Measurements from ENCODE around the gene CLDN11.

The CLDN11 gene
- total RNA-seq: 0 to 0.36 reads per million in 2 experiments

- no peak for DNase-seq (ENCODE audit: low read depth)
Observed at GRCh38 chr3:170418422-170419398, at the start of gene CLDN11. CLDN11 (plus strand) TSS chr3:170418868; CDS start chr3:170419067, 199 bp downstream.

DNA sequence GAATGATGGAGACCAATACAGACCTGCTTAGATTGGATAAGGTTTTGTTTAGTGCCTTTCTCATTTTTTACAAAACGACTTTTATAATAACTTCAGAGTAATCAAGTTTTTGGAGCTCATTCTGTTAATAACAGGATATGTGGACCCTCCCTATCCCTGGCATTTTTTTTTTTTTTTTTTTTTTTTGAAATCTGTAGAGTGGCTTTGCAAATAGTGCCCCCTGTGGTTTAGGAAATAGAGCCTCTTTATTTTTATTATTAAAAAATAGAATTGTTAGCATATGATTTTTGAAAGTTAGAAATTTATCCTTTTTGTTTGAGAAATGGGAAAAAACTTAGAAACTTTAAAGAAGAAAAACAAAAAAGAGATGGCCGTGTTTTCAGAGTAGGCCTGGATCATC lies 49.7 kb upstream of the CLDN11 start:
- no peak for DNase-seq (ENCODE audit: low read depth)

GRCh38 chr3:170372190-170372879 lies 46.3 kb upstream of the CLDN11 start:
- no peak for DNase-seq (ENCODE audit: low read depth)

- no peak for DNase-seq (ENCODE audit: low read depth)
Observed at GRCh38 chr3:170383567-170383966, 35.1 kb upstream of the CLDN11 start.

GRCh38 chr3:170386468-170386867 lies 32.2 kb upstream of the CLDN11 start:
- DNase-seq (ENCODE audit: low read depth): no peak

DNA sequence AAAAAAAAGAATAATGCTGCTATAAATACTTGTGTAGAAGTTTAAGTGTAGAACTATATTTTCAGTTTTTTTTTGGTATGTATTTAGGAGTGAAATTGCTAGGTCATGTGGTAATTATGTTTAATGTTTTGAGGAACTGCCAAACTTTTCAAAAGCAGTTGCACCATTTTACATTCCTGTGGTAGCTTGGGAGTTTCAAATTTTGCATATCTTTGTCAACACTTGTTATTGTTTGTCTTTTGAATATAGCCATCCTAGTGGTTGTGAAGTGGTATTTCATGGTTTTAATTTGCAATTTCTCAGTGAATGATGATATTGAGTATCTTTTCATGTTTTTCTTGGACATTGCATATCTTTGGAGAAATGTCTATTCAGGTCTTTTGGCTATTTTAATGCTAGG lies 30.7 kb upstream of the CLDN11 start:
- DNase-seq (ENCODE audit: low read depth): no peak

- no peak for DNase-seq (ENCODE audit: low read depth)
Observed at GRCh38 chr3:170391108-170391507, 27.6 kb upstream of the CLDN11 start.

- DNase-seq (ENCODE audit: low read depth): no peak
Observed at GRCh38 chr3:170397685-170398084, 21.0 kb upstream of the CLDN11 start.

DNA sequence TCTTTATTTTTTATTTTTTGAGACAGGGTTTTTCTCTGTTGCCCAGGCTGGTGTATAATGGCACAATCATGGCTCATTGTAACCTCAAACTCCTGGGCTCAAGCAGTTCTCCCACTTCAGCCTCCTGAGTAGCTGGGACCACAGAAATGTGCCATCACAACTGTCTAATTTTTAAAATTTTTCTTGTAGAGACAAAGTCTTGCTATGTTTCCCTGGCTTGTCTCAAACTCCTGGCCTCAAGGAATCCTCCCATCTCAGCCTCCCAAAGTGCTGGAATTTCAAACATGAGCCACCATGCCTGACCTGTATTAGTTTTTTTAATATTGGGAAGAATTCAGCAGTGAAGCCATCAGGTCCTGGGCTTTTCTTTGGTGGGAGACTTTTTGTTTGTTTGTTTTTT lies 13.6 kb upstream of the CLDN11 start:
- no peak for DNase-seq (ENCODE audit: low read depth)

DNA sequence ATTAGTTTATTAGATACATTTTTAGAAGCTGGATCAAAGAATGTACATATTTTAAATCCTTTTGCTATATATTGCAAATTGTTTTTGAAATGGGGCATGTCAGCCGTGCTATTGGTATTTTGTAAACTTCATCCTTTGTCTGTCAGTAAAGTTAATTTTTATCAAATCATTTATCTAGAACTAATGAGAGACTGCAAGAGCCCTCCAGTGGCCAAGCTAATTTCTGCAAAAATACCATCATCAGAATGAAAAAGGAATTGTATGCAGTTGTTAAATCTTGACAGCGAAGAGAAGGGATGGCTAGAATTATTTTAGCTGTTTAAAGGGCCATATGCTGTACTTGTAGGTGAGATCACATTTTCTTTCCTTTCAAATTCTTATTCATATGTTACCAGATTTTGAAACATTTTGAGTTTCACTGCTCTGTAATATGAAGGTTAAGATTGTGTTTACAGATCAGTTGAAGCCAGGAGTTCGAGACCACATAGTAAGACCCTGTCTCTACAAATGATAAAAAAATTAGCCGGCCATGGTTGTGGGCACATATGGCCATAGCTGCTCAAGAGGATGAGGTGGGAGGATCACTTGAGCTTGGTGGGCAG lies 8.1 kb upstream of the CLDN11 start:
- DNase-seq (ENCODE audit: low read depth): no peak

- no peak for DNase-seq (ENCODE audit: low read depth)
Observed at GRCh38 chr3:170413291-170413690, 5.4 kb upstream of the CLDN11 start.

GRCh38 chr3:170414202-170414663 lies 4.4 kb upstream of the CLDN11 start:
- no peak for DNase-seq (ENCODE audit: low read depth)

- DNase-seq (ENCODE audit: low read depth): no peak
Observed at GRCh38 chr3:170417090-170417489, 1.6 kb upstream of the CLDN11 start.

- no peak for DNase-seq (ENCODE audit: low read depth)
Observed at GRCh38 chr3:170419557-170420087, 954 bp downstream of the CLDN11 start.

DNA sequence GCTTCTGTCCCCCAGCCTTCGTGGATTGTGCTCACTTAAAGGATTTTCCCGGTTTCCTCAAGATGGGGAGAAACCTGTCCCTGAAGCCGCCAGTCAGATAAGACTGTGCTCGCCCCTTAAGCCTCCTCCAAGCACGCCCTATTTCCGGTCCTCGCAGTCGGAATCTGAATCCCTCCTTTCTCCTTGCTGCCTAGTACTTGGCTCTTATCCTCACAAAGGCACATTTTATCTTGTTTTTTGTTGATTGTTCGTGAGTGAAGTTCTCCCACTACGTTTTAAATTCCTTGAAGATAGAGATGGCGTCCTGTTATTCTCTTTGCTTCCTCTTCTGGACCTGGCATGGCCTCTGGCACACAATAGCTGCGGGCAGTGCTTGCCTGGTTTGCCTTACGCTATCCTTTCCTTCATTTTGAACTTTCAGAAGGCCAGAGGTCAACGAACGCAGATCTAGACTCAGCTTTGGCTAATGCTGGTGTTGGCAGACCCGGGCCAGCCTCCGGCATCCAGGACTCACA lies 1.7 kb downstream of the CLDN11 start:
- DNase-seq (ENCODE audit: low read depth): no peak

- no peak for DNase-seq (ENCODE audit: low read depth)
Observed at GRCh38 chr3:170421111-170421641, 2.5 kb downstream of the CLDN11 start.

DNA sequence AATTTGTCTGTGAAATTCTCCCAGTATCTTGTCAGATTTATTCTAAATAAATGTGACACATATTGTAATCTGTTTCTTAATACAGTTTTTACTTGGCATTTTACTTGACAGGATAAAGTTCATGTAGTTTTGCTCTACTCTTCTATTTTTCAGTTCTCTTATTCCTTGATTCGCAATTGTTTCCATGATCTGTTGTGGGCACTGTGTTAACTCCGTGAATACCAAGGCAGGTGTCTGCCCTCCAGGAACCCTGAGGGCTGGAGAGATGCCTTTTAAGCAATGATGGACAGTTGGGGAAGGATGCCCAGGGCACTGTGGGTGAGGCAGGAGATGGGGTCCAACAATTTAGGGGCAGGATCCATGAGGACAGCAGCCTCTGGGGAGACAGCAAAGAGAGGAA lies 3.1 kb downstream of the CLDN11 start:
- no peak for DNase-seq (ENCODE audit: low read depth)

DNA sequence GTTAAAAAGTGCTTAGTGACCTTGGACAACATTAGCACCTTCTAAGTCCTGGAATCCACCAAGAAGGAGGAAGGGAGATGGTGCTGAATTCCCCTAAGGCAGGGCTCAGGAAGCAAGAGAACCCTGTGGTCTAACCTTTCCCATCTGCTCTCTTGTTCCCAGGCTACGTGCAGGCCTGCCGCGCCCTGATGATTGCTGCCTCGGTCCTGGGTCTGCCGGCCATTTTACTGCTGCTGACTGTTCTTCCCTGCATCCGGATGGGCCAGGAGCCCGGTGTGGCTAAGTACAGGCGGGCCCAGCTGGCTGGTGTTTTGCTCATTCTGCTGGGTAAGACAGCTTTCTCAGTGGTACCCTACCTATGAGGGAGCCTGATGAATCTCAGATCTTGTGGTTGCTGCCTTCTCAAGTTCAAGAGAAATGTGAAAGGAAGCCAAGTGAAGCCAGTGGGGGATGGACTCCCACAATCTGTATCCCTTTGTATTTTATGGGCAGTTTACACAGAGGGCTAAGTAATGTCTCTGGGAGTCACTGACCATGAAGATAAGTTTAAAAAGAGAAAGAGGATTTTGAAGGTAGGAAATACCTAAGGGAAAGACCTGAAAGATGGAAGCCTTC lies 4.4 kb downstream of the CLDN11 start:
- DNase-seq (ENCODE audit: low read depth): no peak

- no peak for DNase-seq (ENCODE audit: low read depth)
Observed at GRCh38 chr3:170424879-170425278, 6.2 kb downstream of the CLDN11 start.

DNA sequence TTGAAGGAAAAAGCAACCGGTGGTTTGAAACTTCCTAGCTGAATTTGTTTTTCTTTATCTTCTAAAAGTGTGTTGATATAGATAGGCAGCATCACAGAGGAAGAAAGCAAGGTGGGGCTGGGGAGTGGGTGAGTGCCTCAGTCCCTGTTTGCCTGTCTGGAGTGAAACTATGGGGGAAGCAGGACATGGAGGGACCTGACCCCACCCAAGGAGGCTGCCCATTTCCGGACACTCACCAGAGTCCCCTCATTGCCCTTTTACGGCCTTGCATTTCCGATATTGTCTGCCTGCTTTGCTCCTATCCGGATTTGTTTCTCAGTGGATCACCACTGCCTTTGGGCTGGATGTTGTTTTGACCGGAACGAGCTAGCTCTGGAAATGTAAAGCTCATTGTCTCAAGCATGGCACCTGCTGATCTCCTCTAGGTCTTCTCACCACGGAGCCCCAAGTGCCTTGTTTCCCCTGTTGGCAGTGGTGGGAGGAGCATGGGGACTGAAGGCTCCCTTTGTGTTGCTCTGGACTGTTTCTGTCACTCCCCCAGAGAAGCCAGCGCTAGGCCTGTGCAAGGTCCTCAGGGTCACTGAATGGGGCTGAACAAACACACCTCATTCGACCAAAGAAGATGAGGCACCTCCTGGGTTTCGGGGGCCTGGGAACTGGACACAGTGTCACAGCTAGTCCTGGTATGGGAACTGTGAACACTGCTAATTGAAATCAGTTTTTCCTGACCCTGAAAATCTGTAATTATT lies 7.0 kb downstream of the CLDN11 start:
- DNase-seq (ENCODE audit: low read depth): no peak
